ENCODE results near the gene MET. TPM values are rescaled to one million over a fixed set of nuclear protein-coding genes. Genes with fewer than 3 reads are reported as not detected.

MET gene
- total and polyA plus RNA-seq, 4 donors, result 10.2 to 41.9 (median 25.4) TPM

GRCh38 chr7:116829041-116829440, 157.0 kb downstream of the MET start:
- no peaks in the 10 kb centered on the region for H3K9me3 ChIP-seq (ENCODE audit: control insufficient read depth in 4 of 4, low read length in 3 of 4)
- H3K27ac ChIP-seq (ENCODE audit: low read depth in 1 of 2, low read length in 2 of 2), result no peak overlapping the region
- no peak overlapping the region for H3K9ac ChIP-seq (ENCODE audit: low read depth in 1 of 2, low read length in 2 of 2)
- 85% methylated on average over 3 of the region's 3 CpGs for WGBS
- H3K4me1 ChIP-seq (ENCODE audit: control insufficient read depth in 4 of 4, insufficient read depth in 4 of 4, low read length in 3 of 4), result no peaks in the 10 kb centered on the region
- no peaks in the 10 kb centered on the region for H3K27me3 ChIP-seq (ENCODE audit: control insufficient read depth in 4 of 4, insufficient read depth in 4 of 4, low read length in 3 of 4)
- TF ChIP-seq SP1 (IDR thresholded peaks at IDR 0.05) (no peak), ATF3 (IDR thresholded peaks at IDR 0.05) (no peak), GABPA (IDR thresholded peaks at IDR 0.05 in 1 of 2, conservative IDR thresholded peaks at IDR 0.05 in 1 of 2) (no peak), CTCF (IDR thresholded peaks at IDR 0.05; ENCODE audit: low read depth, low read length, missing input control) (no peak), RXRA (IDR thresholded peaks at IDR 0.05) (no peak), JUND (IDR thresholded peaks at IDR 0.05) (no peak), FOXA2 (IDR thresholded peaks at IDR 0.05) (no peak), HNF4A (conservative IDR thresholded peaks at IDR 0.05) (no peak), EGR1 (IDR thresholded peaks at IDR 0.05; ENCODE audit: low read depth in 2 of 2) (no peak), NR2F2 (IDR thresholded peaks at IDR 0.05) (no peak), YY1 (IDR thresholded peaks at IDR 0.05) (no peak), FOXA1 (IDR thresholded peaks at IDR 0.05) (no peak), HNF4G (IDR thresholded peaks at IDR 0.05) (no peak), TAF1 (conservative IDR thresholded peaks at IDR 0.05) (no peak), RAD21 (IDR thresholded peaks at IDR 0.05) (no peak)
- TF ChIP-seq, protein P1, sequence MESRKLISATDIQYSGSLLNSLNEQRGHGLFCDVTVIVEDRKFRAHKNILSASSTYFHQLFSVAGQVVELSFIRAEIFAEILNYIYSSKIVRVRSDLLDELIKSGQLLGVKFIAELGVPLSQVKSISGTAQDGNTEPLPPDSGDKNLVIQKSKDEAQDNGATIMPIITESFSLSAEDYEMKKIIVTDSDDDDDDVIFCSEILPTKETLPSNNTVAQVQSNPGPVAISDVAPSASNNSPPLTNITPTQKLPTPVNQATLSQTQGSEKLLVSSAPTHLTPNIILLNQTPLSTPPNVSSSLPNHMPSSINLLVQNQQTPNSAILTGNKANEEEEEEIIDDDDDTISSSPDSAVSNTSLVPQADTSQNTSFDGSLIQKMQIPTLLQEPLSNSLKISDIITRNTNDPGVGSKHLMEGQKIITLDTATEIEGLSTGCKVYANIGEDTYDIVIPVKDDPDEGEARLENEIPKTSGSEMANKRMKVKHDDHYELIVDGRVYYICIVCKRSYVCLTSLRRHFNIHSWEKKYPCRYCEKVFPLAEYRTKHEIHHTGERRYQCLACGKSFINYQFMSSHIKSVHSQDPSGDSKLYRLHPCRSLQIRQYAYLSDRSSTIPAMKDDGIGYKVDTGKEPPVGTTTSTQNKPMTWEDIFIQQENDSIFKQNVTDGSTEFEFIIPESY (IDR thresholded peaks at IDR 0.05), result no peak
- TF ChIP-seq, protein P2, sequence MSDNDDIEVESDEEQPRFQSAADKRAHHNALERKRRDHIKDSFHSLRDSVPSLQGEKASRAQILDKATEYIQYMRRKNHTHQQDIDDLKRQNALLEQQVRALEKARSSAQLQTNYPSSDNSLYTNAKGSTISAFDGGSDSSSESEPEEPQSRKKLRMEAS (IDR thresholded peaks at IDR 0.05), result no peak
- TF ChIP-seq, protein P3, sequence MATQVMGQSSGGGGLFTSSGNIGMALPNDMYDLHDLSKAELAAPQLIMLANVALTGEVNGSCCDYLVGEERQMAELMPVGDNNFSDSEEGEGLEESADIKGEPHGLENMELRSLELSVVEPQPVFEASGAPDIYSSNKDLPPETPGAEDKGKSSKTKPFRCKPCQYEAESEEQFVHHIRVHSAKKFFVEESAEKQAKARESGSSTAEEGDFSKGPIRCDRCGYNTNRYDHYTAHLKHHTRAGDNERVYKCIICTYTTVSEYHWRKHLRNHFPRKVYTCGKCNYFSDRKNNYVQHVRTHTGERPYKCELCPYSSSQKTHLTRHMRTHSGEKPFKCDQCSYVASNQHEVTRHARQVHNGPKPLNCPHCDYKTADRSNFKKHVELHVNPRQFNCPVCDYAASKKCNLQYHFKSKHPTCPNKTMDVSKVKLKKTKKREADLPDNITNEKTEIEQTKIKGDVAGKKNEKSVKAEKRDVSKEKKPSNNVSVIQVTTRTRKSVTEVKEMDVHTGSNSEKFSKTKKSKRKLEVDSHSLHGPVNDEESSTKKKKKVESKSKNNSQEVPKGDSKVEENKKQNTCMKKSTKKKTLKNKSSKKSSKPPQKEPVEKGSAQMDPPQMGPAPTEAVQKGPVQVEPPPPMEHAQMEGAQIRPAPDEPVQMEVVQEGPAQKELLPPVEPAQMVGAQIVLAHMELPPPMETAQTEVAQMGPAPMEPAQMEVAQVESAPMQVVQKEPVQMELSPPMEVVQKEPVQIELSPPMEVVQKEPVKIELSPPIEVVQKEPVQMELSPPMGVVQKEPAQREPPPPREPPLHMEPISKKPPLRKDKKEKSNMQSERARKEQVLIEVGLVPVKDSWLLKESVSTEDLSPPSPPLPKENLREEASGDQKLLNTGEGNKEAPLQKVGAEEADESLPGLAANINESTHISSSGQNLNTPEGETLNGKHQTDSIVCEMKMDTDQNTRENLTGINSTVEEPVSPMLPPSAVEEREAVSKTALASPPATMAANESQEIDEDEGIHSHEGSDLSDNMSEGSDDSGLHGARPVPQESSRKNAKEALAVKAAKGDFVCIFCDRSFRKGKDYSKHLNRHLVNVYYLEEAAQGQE (IDR thresholded peaks at IDR 0.05), result no peak
- DNase-seq (ENCODE audit: low spot score), result no peak
- peaks cover 0 to 5% (median 0%) of the 10 kb centered on the region in 4 donors for H3K36me3 ChIP-seq (ENCODE audit: control insufficient read depth in 4 of 4, insufficient read depth in 3 of 4, low read depth in 1 of 4, low read length in 3 of 4)
- no peak overlapping the region for H3K4me3 ChIP-seq (ENCODE audit: low read depth in 1 of 3, low read length in 3 of 3)
